ENCODE data around the gene ATF6. TPM values are rescaled to one million over a fixed set of nuclear protein-coding genes. Genes with fewer than 3 reads are reported as not detected.

Gene ATF6
- total RNA-seq, 5 donors from 2014 or later (not counting 1 experiment from before 2014, with no cell fraction given), result 18.7 to 27.6 (median 21.9) TPM

DNA sequence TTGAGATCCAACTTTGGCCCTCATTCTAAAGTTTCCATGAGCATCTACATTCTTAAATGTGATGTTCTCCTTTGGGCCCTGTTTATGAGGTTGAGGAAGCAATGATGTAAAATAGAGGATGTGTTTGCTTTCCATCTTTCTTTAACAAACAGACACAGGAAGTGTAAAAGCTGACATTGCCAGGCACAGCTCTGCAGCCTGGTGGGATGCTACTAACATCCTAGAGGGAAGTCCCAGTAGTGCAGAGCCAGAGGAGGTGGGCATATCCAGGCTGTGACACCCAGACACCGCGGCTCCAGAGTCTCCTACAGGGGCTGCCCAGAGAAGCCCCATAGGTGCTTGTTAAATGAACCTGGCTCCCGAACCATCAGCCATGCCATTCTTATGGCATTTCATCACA, 241.3 kb downstream of the ATF6 start:
- Histone ChIP-seq H3K4me1 (ENCODE audit: control insufficient read depth in 1 of 2, extremely low read depth in 1 of 2, insufficient read depth in 2 of 2, low read length in 2 of 2) (no peaks in the 10 kb centered on the region), H3K27me3 (replicated peaks in 1 of 2; ENCODE audit: control insufficient read depth in 2 of 2, extremely low read depth in 1 of 2, insufficient read depth in 2 of 2, low read length in 1 of 2) (peaks cover 0 to 44% of the 10 kb centered on the region in 2 experiments), H3K4me3 (ENCODE audit: control insufficient read depth in 1 of 2, extremely low read depth in 1 of 2, low read length in 1 of 2) (no peak overlapping the region), H3K36me3 (ENCODE audit: control insufficient read depth in 2 of 2, extremely low read depth in 1 of 2, insufficient read depth in 1 of 2, low read length in 1 of 2) (no peaks in the 10 kb centered on the region), H3K27ac (ENCODE audit: low read length) (no peak overlapping the region), H3K9me3 (no peaks in the 10 kb centered on the region)
- ChIA-PET POLR2A (no interaction called here), CTCF (no interaction called here)
- Mint-ChIP-seq H3K27me3 (peaks cover 6 to 8% of the 10 kb centered on the region in 2 donors), H3K4me3 (no peak overlapping the region), H3K9me3 (no peaks in the 10 kb centered on the region), H3K27ac (no peak overlapping the region), H3K4me1 (peaks cover 3 to 22% (median 3%) of the 10 kb centered on the region in 3 donors), H3K36me3 (no peaks in the 10 kb centered on the region)
- 91% methylated on average over 3 of the region's 3 CpGs for WGBS (ENCODE audit: insufficient coverage)
- ATAC-seq (replicated peaks in 1 of 4), result no peak
- no peak for DNase-seq

DNA sequence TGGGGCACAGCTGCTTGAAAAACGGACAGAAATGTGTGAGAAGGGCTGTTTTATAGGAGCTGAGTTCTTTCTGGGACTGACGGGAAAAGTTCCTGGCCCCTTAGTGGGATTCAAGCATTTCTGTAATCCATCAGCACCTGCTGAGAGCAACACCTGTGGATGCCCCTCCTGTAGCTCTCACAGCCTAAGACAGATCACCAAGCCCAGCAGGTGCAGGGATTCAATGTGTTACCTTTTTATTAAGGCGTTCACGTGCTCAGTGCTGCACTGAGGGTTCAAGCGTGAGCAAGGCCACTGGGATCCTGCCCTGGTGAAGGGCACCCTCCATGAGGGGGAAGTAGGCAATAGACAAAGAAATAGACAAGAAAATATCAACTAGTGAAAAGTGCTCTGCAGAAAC, 242.7 kb downstream of the ATF6 start:
- WGBS (ENCODE audit: insufficient coverage), result 80% methylated on average over 2 of the region's 5 CpGs
- H3K27ac Mint-ChIP-seq, result no peak overlapping the region
- H3K27me3 Mint-ChIP-seq, result peaks cover 5 to 6% of the 10 kb centered on the region in 2 donors
- peaks cover 3 to 16% (median 3%) of the 10 kb centered on the region in 3 donors for H3K4me1 Mint-ChIP-seq
- Histone ChIP-seq H3K4me1 (ENCODE audit: control insufficient read depth in 1 of 2, extremely low read depth in 1 of 2, insufficient read depth in 2 of 2, low read length in 2 of 2) (no peaks in the 10 kb centered on the region), H3K27ac (ENCODE audit: low read length) (no peak overlapping the region), H3K4me3 (ENCODE audit: control insufficient read depth in 1 of 2, extremely low read depth in 1 of 2, low read length in 1 of 2) (no peak overlapping the region), H3K9me3 (no peaks in the 10 kb centered on the region), H3K27me3 (replicated peaks in 1 of 2; ENCODE audit: control insufficient read depth in 2 of 2, extremely low read depth in 1 of 2, insufficient read depth in 2 of 2, low read length in 1 of 2) (peaks cover 0 to 34% of the 10 kb centered on the region in 2 experiments), H3K36me3 (ENCODE audit: control insufficient read depth in 2 of 2, extremely low read depth in 1 of 2, insufficient read depth in 1 of 2, low read length in 1 of 2) (no peaks in the 10 kb centered on the region)
- H3K9me3 Mint-ChIP-seq, result peaks cover 0 to 6% (median 0%) of the 10 kb centered on the region in 3 donors
- ATAC-seq (replicated peaks in 1 of 4) (no peak), DNase-seq (no peak)
- no peak overlapping the region for H3K4me3 Mint-ChIP-seq
- CTCF ChIA-PET, result no interaction called here
- POLR2A ChIA-PET, result no interaction called here
- no peaks in the 10 kb centered on the region for H3K36me3 Mint-ChIP-seq

DNA sequence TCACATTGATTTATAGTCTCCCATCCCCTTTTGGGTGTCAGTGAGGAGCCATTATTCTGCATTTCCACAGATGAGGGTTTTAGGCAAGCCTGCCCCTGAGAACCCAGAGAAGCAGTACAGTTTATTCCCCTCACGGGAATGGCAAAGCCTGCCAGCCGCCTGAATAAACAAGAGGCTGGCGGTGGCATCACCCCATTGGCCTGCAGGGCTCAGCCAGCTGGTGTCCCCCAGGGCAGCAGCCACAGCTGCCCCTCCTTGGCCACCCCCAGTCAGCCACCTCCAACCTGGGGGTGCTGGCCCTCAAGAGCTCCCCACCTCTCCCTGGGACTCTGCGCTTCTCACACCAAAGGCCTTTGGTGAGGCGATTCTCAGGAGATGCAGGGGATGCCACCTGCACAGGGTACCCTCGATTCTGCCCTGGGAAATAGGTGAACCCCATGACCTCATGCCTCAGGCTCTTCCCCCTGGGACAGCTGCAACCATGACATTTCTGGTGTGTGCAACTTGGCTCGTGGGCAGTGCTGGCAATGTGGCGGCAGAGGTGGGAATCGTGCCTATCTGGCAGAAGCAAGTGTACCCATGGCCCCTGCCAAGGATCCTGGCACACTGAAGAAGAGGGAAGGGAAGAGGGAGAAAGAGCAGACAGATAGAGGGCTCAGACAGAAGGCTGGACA, 243.5 kb downstream of the ATF6 start:
- ChIA-PET CTCF (no interaction called here), POLR2A (no interaction called here)
- no peak for DNase-seq
- WGBS (ENCODE audit: insufficient coverage), result 75% methylated on average over 9 of the region's 9 CpGs
- peaks cover 3 to 6% of the 10 kb centered on the region in 2 donors for H3K27me3 Mint-ChIP-seq
- Histone ChIP-seq H3K4me3 (ENCODE audit: control insufficient read depth in 1 of 2, extremely low read depth in 1 of 2, low read length in 1 of 2) (no peak overlapping the region), H3K9me3 (no peaks in the 10 kb centered on the region), H3K27ac (ENCODE audit: low read length) (no peak overlapping the region), H3K4me1 (ENCODE audit: control insufficient read depth in 1 of 2, extremely low read depth in 1 of 2, insufficient read depth in 2 of 2, low read length in 2 of 2) (no peaks in the 10 kb centered on the region), H3K36me3 (ENCODE audit: control insufficient read depth in 2 of 2, extremely low read depth in 1 of 2, insufficient read depth in 1 of 2, low read length in 1 of 2) (no peaks in the 10 kb centered on the region), H3K27me3 (replicated peaks in 1 of 2; ENCODE audit: control insufficient read depth in 2 of 2, extremely low read depth in 1 of 2, insufficient read depth in 2 of 2, low read length in 1 of 2) (peaks cover 0 to 30% of the 10 kb centered on the region in 2 experiments)
- H3K4me1 Mint-ChIP-seq, result peaks cover 1 to 10% (median 3%) of the 10 kb centered on the region in 3 donors
- H3K9me3 Mint-ChIP-seq, result peaks cover 0 to 8% (median 0%) of the 10 kb centered on the region in 3 donors
- H3K36me3 Mint-ChIP-seq, result no peaks in the 10 kb centered on the region
- H3K4me3 Mint-ChIP-seq, result no peak overlapping the region
- no peak for ATAC-seq (replicated peaks in 1 of 4)
- no peak overlapping the region for H3K27ac Mint-ChIP-seq

DNA sequence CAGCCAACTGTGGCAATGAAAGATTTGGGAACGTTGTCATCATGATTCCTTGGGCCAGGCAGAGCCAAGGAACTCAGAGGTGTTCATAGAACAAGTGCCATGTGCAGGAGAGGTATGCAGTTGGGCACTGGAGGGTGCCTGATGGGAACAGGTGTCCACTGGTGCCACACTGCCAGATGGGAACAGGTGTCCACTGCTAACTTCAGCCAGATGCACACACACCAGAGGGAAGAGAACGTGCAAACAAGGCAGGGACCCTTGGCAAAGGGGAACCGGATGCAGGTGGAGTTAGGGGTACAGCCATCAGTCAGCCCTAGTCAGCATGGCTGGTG, 244.0 kb downstream of the ATF6 start:
- Histone ChIP-seq H3K27ac (ENCODE audit: low read length) (no peak overlapping the region), H3K4me3 (ENCODE audit: control insufficient read depth in 1 of 2, extremely low read depth in 1 of 2, low read length in 1 of 2) (no peak overlapping the region), H3K36me3 (ENCODE audit: control insufficient read depth in 2 of 2, extremely low read depth in 1 of 2, insufficient read depth in 1 of 2, low read length in 1 of 2) (no peaks in the 10 kb centered on the region), H3K27me3 (replicated peaks in 1 of 2; ENCODE audit: control insufficient read depth in 2 of 2, extremely low read depth in 1 of 2, insufficient read depth in 2 of 2, low read length in 1 of 2) (peaks cover 0 to 29% of the 10 kb centered on the region in 2 experiments), H3K9me3 (no peaks in the 10 kb centered on the region), H3K4me1 (ENCODE audit: control insufficient read depth in 1 of 2, extremely low read depth in 1 of 2, insufficient read depth in 2 of 2, low read length in 2 of 2) (no peaks in the 10 kb centered on the region)
- Mint-ChIP-seq H3K36me3 (no peaks in the 10 kb centered on the region), H3K27me3 (peaks cover 0 to 6% of the 10 kb centered on the region in 2 donors), H3K9me3 (peaks cover 0 to 8% (median 0%) of the 10 kb centered on the region in 3 donors), H3K4me3 (no peak overlapping the region), H3K4me1 (peaks cover 0 to 6% (median 1%) of the 10 kb centered on the region in 3 donors), H3K27ac (no peak overlapping the region)
- ATAC-seq (replicated peaks in 1 of 4) (no peak), DNase-seq (no peak)
- POLR2A ChIA-PET, result no interaction called here
- 70% methylated on average over 1 of the region's 3 CpGs for WGBS (ENCODE audit: insufficient coverage)
- CTCF ChIA-PET, result no interaction called here

DNA sequence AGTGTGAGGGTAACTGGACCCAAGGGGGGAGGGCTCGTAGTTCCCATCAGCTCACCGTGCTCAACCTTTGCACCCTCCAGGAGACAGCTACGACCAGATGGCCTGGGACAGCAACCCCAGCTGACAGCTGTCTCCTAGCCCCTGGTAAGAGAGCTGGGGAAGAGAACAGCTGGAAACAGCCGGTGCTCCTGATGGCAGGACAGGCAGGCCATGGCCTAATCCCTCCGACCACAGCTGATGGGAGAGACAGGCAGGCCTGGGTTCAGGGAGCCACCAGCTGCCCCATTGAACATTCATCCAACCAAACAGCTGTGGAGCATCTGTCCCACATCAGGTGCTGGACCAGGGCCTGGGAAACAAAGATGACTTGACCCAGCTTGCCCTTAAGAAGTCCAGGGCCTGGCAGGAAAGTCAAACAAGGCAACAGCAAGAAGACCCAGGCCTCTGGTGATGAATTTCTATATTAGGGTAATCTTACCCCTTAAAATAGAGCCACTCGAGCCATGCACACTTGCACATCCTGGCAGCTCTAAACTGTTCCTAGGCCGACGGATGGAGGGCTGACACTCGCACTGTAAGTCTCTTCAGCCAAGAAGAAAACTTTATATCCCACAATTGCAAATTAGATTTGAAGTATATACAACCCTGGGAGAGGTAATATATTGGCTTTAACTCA, 245.4 kb downstream of the ATF6 start:
- H3K4me1 Mint-ChIP-seq, result peaks cover 0 to 6% (median 1%) of the 10 kb centered on the region in 3 donors
- CTCF ChIA-PET, result interaction anchor here in 1 of 2 donors (0.6 kb wide), 1 partner anchor 348 kb away, joined by 3 read pairs; no protein-coding TSS in a partner anchor

DNA sequence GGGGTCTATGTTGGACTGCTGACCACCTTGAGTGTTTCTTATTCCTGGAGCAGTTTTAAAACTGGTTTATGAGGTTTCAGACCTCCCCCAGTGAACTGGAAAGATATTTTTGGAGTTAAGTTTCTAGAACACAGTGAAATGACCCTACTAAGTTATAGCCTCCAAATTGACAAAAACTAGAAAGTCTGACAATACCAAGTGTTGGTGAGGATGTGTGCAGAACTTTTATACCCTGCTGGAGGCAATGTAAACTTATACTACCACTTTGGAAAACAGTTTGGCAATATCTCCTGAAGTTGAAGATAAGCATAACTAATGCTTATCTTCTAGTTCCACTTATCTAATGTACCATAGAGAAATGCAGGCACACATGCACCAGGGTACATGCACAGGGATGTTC, 247.2 kb downstream of the ATF6 start:
- peaks cover 0 to 8% (median 0%) of the 10 kb centered on the region in 3 donors for H3K9me3 Mint-ChIP-seq
- no peaks in the 10 kb centered on the region for H3K4me1 Mint-ChIP-seq
- POLR2A ChIA-PET, result no interaction called here
- H3K27me3 ChIP-seq (replicated peaks in 1 of 2; ENCODE audit: control insufficient read depth in 2 of 2, extremely low read depth in 1 of 2, insufficient read depth in 2 of 2, low read length in 1 of 2), result peaks cover 0 to 27% of the 10 kb centered on the region in 2 experiments
- DNase-seq (no peak), ATAC-seq (replicated peaks in 1 of 4) (no peak)
- H3K4me3 Mint-ChIP-seq, result no peak overlapping the region
- no peaks in the 10 kb centered on the region for H3K36me3 Mint-ChIP-seq
- no peak overlapping the region for H3K4me3 ChIP-seq (ENCODE audit: control insufficient read depth in 1 of 2, extremely low read depth in 1 of 2, low read length in 1 of 2)
- H3K27ac ChIP-seq (ENCODE audit: low read length), result no peak overlapping the region
- no peaks in the 10 kb centered on the region for H3K9me3 ChIP-seq
- H3K4me1 ChIP-seq (ENCODE audit: control insufficient read depth in 1 of 2, extremely low read depth in 1 of 2, insufficient read depth in 2 of 2, low read length in 2 of 2), result no peaks in the 10 kb centered on the region
- H3K27ac Mint-ChIP-seq, result no peak overlapping the region
- no peaks in the 10 kb centered on the region for H3K36me3 ChIP-seq (ENCODE audit: control insufficient read depth in 2 of 2, extremely low read depth in 1 of 2, insufficient read depth in 1 of 2, low read length in 1 of 2)
- CTCF ChIA-PET, result no interaction called here
- H3K27me3 Mint-ChIP-seq, result peaks cover 1 to 6% of the 10 kb centered on the region in 2 donors

More for the DNA sequence above, 245.4 kb downstream of the ATF6 start:
- Mint-ChIP-seq H3K27ac (no peak overlapping the region), H3K4me3 (no peak overlapping the region), H3K36me3 (no peaks in the 10 kb centered on the region), H3K27me3 (peaks cover 0 to 6% of the 10 kb centered on the region in 2 donors), H3K9me3 (peaks cover 0 to 8% (median 0%) of the 10 kb centered on the region in 3 donors)
- Histone ChIP-seq H3K4me1 (ENCODE audit: control insufficient read depth in 1 of 2, extremely low read depth in 1 of 2, insufficient read depth in 2 of 2, low read length in 2 of 2) (no peaks in the 10 kb centered on the region), H3K27me3 (replicated peaks in 1 of 2; ENCODE audit: control insufficient read depth in 2 of 2, extremely low read depth in 1 of 2, insufficient read depth in 2 of 2, low read length in 1 of 2) (peaks cover 0 to 27% of the 10 kb centered on the region in 2 experiments), H3K27ac (ENCODE audit: low read length) (no peak overlapping the region), H3K9me3 (no peaks in the 10 kb centered on the region), H3K4me3 (ENCODE audit: control insufficient read depth in 1 of 2, extremely low read depth in 1 of 2, low read length in 1 of 2) (no peak overlapping the region), H3K36me3 (ENCODE audit: control insufficient read depth in 2 of 2, extremely low read depth in 1 of 2, insufficient read depth in 1 of 2, low read length in 1 of 2) (no peaks in the 10 kb centered on the region)
- 80% methylated on average over 1 of the region's 9 CpGs for WGBS (ENCODE audit: insufficient coverage)
- DNase-seq, result no peak
- no peak for ATAC-seq (replicated peaks in 1 of 4)
- POLR2A ChIA-PET, result no interaction called here
